Mucosa of rectum (tissue), 2 donors: ENCODE measurements around the gene MAPT.

ENCODE experiments used
- H3K27ac ChIP-seq, 2 donors: one replicate each; pipeline ENCODE4 v1.7.0; 2013; ENCODE audit warnings: inconsistent platforms in 2 of 2, low read depth in 2 of 2, low read length in 2 of 2
- H3K27me3 ChIP-seq, 2 donors: one replicate each; pipeline ENCODE4 v1.7.0; 2013; ENCODE audit warnings: low read length in 2 of 2; ENCODE audit not compliant: control insufficient read depth in 2 of 2, insufficient read depth in 2 of 2
- H3K36me3 ChIP-seq, 2 donors: one replicate each; pipeline ENCODE4 v1.7.0; 2013; ENCODE audit warnings: low read length in 2 of 2; ENCODE audit not compliant: control insufficient read depth in 2 of 2, insufficient read depth in 2 of 2
- H3K4me1 ChIP-seq, 2 donors: one replicate each; pipeline ENCODE4 v1.7.0; 2013; ENCODE audit warnings: low read length in 2 of 2, mild to moderate bottlenecking in 1 of 2; ENCODE audit not compliant: control insufficient read depth in 2 of 2, insufficient read depth in 2 of 2
- H3K4me3 ChIP-seq, 2 donors: one replicate each; pipeline ENCODE4 v1.7.0; 2013; ENCODE audit warnings: low read length in 2 of 2
- H3K9ac ChIP-seq, 2 donors: one replicate each; pipeline ENCODE4 v1.7.0; 2013; ENCODE audit warnings: low read length in 2 of 2, low read depth in 1 of 2, mild to moderate bottlenecking in 1 of 2
- H3K9me3 ChIP-seq, 2 donors: one replicate each; pipeline ENCODE4 v1.7.0; 2013; ENCODE audit warnings: low read length in 2 of 2; ENCODE audit not compliant: control insufficient read depth in 2 of 2
- donor health status: healthy.
- donor health status: Normal muscosa, but diverticular disease.

MAPT gene

DNA sequence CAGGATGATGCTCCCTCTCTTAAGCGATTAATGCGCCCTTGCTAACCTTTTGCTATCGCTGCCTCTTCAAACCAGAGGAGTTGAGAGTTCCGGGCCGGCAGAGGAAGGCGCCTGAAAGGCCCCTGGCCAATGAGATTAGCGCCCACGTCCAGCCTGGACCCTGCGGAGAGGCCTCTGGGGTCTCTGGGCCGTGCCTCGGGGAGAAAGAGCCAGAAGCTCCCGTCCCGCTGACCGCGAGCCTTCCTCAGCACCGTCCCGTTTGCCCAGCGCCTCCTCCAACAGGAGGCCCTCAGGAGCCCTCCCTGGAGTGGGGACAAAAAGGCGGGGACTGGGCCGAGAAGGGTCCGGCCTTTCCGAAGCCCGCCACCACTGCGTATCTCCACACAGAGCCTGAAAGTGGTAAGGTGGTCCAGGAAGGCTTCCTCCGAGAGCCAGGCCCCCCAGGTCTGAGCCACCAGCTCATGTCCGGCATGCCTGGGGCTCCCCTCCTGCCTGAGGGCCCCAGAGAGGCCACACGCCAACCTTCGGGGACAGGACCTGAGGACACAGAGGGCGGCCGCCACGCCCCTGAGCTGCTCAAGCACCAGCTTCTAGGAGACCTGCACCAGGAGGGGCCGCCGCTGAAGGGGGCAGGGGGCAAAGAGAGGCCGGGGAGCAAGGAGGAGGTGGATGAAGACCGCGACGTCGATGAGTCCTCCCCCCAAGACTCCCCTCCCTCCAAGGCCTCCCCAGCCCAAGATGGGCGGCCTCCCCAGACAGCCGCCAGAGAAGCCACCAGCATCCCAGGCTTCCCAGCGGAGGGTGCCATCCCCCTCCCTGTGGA, 88.6 kb downstream of the MAPT start:
- no peaks in the 10 kb centered on the region for H3K4me1 ChIP-seq
- no peak overlapping the region for H3K4me3 ChIP-seq
- no peaks in the 10 kb centered on the region for H3K9me3 ChIP-seq
- no peak overlapping the region for H3K27ac ChIP-seq
- H3K36me3 ChIP-seq = no peaks in the 10 kb centered on the region
- H3K9ac ChIP-seq = no peak overlapping the region
- H3K27me3 ChIP-seq = peaks cover 0 to 4% of the 10 kb centered on the region in 2 donors

DNA sequence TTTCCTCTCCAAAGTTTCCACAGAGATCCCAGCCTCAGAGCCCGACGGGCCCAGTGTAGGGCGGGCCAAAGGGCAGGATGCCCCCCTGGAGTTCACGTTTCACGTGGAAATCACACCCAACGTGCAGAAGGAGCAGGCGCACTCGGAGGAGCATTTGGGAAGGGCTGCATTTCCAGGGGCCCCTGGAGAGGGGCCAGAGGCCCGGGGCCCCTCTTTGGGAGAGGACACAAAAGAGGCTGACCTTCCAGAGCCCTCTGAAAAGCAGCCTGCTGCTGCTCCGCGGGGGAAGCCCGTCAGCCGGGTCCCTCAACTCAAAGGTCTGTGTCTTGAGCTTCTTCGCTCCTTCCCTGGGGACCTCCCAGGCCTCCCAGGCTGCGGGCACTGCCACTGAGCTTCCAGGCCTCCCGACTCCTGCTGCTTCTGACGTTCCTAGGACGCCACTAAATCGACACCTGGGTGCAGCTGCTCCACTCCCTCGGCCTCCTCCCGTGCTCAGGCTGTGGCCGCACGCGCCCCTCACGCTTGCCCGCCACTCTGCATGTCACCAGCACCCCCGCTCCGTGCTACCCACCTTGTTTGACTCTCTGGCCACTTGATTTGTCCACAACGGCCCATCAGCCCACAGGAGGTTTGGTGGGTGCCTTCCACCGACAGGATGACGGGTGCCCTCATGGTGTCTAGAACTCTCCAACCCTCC, 89.4 kb downstream of the MAPT start:
- H3K4me1 ChIP-seq = no peaks in the 10 kb centered on the region
- H3K9ac ChIP-seq = no peak overlapping the region
- no peaks in the 10 kb centered on the region for H3K36me3 ChIP-seq
- H3K27ac ChIP-seq = no peak overlapping the region
- no peak overlapping the region for H3K4me3 ChIP-seq
- peaks cover 0 to 4% of the 10 kb centered on the region in 2 donors for H3K27me3 ChIP-seq
- no peaks in the 10 kb centered on the region for H3K9me3 ChIP-seq

DNA sequence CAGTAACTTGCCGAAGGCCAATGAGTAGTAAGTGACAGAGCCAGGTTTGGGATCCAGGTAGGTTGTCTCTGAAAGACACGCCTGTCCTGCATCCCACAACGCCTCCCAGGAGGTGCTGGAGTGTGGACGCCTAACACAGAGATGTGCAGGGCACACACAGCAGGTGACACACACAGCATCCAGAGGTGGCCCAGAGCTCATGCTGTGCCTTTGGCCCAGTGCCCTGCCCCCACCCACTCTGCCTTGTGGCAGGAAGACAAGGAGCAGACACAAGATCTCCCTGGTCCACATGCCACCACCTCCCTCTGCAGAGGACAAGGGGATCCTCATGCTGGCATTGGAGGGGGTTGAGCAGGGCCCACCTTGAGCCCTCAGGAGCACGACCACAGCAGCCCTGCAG, 90.0 kb downstream of the MAPT start:
- Histone ChIP-seq H3K9ac (no peak overlapping the region), H3K27ac (no peak overlapping the region), H3K36me3 (no peaks in the 10 kb centered on the region), H3K9me3 (no peaks in the 10 kb centered on the region), H3K4me1 (no peaks in the 10 kb centered on the region), H3K27me3 (peaks cover 0 to 4% of the 10 kb centered on the region in 2 donors), H3K4me3 (no peak overlapping the region)

DNA sequence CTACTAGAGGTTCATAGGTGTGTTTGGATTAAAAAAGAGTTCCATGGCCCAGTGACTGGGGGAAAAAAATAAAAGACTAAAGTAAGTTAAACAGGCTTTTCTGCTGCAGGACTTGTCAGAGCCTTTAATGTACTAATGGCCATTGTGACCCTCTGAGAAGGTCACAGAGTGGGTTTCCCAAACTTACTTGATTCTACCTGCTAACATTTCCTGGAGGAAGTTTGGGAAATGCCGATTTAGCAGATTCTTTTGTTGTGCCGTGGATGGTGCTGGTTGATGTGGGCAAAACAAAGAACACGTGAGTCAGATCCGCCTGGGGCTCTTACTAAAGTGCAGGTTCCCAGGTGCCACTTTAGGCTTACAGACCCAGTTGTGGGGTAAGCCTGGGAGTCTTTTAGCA, 91.1 kb downstream of the MAPT start:
- no peaks in the 10 kb centered on the region for H3K4me1 ChIP-seq

DNA sequence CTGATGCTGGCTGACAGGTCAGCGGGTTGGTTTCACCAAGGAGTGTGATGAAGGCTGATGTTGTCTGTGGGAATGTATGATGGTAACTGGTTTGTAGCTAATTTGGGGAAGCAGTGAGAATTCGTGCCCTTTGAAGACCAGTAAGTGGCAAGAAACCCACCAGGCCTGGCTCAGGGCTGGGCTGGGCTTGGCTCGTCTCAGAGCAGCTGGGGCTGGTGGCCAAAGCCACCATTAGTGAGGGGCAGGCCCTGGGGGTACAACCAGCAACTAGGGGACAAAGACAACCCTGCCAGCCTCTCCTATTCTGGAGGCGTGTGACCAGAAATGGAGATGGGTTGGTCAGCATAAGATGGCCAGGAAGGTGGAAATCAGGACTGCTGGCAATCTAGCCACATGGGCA, 91.7 kb downstream of the MAPT start:
- Histone ChIP-seq H3K36me3 (no peaks in the 10 kb centered on the region), H3K9ac (no peak overlapping the region), H3K27me3 (peaks cover 0 to 4% of the 10 kb centered on the region in 2 donors), H3K9me3 (no peaks in the 10 kb centered on the region), H3K4me1 (no peaks in the 10 kb centered on the region), H3K4me3 (no peak overlapping the region), H3K27ac (no peak overlapping the region)

More for the DNA sequence above, 91.1 kb downstream of the MAPT start:
- H3K27ac ChIP-seq = no peak overlapping the region
- H3K27me3 ChIP-seq = peaks cover 0 to 4% of the 10 kb centered on the region in 2 donors
- no peak overlapping the region for H3K9ac ChIP-seq
- no peaks in the 10 kb centered on the region for H3K36me3 ChIP-seq
- H3K4me3 ChIP-seq = no peak overlapping the region
- H3K9me3 ChIP-seq = no peaks in the 10 kb centered on the region

DNA sequence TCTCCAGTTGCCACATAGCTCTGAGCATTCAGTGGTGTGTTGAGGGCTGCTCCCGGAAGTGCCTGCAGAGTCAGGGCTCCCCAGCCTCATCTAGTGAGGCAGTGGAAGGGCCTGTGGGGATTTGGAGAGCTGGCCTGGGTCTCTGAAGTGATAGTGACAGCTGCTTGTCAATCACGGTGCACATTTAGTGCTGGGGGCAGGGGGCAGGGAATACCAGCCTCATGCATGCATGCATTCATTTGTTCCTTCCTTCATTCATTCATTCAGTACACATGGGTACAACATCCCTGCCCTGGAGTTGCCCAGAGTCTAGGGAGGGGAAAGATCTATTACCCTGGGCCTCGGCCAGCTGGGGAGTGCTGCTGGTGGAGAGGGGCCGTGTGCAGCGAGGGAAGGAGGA, 93.4 kb downstream of the MAPT start:
- Histone ChIP-seq H3K27me3 (no peaks in the 10 kb centered on the region), H3K9me3 (no peaks in the 10 kb centered on the region), H3K4me3 (no peak overlapping the region), H3K27ac (no peak overlapping the region), H3K9ac (no peak overlapping the region), H3K36me3 (no peaks in the 10 kb centered on the region), H3K4me1 (no peaks in the 10 kb centered on the region)

DNA sequence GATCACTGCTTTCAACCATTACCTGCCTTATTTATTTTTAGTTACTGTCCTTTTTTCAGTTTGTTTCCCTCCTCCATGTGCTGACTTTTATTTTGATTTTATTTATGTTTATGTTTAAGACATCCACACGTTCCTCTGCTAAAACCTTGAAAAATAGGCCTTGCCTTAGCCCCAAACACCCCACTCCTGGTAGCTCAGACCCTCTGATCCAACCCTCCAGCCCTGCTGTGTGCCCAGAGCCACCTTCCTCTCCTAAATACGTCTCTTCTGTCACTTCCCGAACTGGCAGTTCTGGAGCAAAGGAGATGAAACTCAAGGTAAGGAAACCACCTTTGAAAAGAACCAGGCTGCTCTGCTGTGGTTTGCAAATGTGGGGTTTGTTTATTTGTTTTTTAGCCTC, 95.4 kb downstream of the MAPT start:
- Histone ChIP-seq H3K9me3 (no peaks in the 10 kb centered on the region), H3K27ac (no peak overlapping the region), H3K9ac (no peak overlapping the region), H3K27me3 (no peaks in the 10 kb centered on the region), H3K36me3 (no peaks in the 10 kb centered on the region), H3K4me3 (no peak overlapping the region), H3K4me1 (no peaks in the 10 kb centered on the region)

DNA sequence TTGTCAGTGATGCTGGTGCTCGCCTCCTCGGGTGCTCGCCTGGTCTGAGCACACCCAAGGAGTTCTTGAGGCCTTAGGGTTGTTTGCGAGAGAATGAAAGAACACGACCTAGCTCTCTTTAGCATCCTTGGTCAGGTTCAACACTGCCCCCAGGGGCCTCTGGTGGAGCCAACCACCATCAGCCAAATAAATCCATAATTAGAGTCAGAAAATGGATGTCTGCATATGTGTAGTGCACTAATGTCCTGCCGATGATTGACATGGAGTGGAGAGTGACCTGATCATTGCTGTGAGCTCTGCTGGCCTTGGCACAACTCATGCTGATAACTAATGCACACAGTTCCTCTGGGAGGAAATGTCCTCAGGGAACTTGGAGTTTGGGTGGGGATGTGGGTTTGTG, 96.5 kb downstream of the MAPT start:
- no peaks in the 10 kb centered on the region for H3K36me3 ChIP-seq
- H3K27me3 ChIP-seq = no peaks in the 10 kb centered on the region
- no peak overlapping the region for H3K27ac ChIP-seq
- H3K4me3 ChIP-seq = no peak overlapping the region
- H3K9me3 ChIP-seq = no peaks in the 10 kb centered on the region
- H3K4me1 ChIP-seq = no peaks in the 10 kb centered on the region
- no peak overlapping the region for H3K9ac ChIP-seq

DNA sequence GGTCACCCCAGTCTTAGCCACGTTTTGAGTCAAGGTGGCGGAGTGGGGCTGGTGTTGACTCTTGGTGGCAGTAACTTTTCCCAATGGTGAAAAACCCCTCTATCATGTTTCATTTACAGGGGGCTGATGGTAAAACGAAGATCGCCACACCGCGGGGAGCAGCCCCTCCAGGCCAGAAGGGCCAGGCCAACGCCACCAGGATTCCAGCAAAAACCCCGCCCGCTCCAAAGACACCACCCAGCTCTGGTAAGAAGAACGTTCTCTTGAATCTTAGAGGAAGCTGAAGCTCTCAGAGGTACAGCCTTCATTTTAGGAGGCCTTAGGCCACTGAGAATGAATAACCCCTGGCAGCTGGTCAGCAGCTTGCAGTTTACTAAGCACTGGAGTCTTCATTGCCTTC, 97.0 kb downstream of the MAPT start:
- no peaks in the 10 kb centered on the region for H3K4me1 ChIP-seq
- no peaks in the 10 kb centered on the region for H3K36me3 ChIP-seq
- no peak overlapping the region for H3K4me3 ChIP-seq
- H3K27ac ChIP-seq = no peak overlapping the region
- H3K9ac ChIP-seq = no peak overlapping the region
- no peaks in the 10 kb centered on the region for H3K9me3 ChIP-seq
- H3K27me3 ChIP-seq = no peaks in the 10 kb centered on the region

DNA sequence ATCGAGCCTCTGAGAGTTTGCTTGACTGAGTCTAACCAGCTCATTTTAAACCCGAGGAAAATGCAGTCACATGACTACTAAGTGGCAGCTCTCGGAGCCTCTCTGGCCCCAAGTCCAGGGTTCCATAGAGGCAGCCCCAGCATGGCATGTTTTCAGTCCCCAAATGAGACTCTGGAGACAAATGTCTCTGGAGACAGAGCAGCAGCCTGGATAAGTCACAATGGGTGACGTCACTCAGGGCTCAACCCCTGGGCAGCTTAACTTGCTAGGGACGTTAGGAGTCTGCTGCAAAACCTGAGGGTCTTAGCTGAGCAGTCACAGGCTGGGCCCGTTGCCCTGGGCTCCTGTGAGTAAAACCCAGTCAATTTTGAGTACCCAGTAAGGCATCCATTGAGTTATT, 97.8 kb downstream of the MAPT start:
- Histone ChIP-seq H3K27ac (no peak overlapping the region), H3K27me3 (no peaks in the 10 kb centered on the region)

More for the DNA sequence above, 97.8 kb downstream of the MAPT start:
- H3K9me3 ChIP-seq = no peaks in the 10 kb centered on the region
- no peak overlapping the region for H3K4me3 ChIP-seq
- no peaks in the 10 kb centered on the region for H3K4me1 ChIP-seq
- no peaks in the 10 kb centered on the region for H3K36me3 ChIP-seq
- no peak overlapping the region for H3K9ac ChIP-seq
